ENCODE results near the gene PCYT1B. TPM values are rescaled to one million over a fixed set of nuclear protein-coding genes. Genes with fewer than 3 reads are reported as not detected.
A peak's percentile ranks its signal among the peaks of the same experiment; 100 is the strongest.

PCYT1B gene
- total and polyA plus RNA-seq, 2 donors (not counting 1 experiment from before 2014, with no cell fraction given) = not detected

DNA sequence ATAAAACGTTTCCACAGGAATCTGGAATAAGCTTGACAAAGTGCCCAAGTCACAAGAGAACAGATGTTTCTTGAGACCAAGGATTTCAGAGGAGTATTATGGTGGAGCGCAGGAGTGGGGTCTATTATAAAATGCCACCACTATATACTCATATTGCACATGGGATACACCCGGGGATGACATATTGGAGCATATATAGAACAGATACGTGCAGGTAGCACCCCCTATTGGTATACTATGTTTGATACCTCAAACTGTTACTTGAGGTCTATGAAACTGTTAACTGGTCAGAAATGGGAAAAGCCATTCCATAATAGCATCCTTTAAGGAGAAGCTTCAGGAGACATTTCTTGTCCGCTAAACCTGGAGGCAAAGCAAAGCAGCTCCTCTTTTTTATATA, 86.0 kb downstream of the PCYT1B start:
- WGBS (ENCODE audit: insufficient coverage) = no CpG with 5 or more reads among the region's 5 CpGs

DNA sequence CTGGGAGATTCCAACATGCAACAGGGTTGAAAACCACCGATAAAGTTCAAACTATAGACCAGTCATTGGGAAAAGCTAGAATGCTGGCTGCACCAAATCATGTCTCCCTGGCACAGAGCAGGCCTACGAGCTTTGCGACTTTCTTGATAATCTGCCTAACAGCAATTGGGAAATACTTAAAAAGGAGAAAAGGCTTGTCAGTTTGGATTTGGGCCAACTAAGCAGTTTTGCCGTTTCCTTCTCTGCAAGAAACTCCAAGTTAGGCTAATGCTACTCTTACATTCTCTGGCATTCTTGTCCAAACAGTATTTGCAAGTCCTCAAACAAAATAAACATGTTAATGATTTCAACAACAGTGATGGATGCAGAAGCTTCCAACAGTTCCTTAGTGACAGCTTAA, 94.1 kb downstream of the PCYT1B start:
- POLR2A ChIA-PET = no interaction called here
- Mint-ChIP-seq H3K4me1 (peaks cover 1% of the 10 kb centered on the region), H3K27ac (no peak overlapping the region), H3K27me3 (no peaks in the 10 kb centered on the region), H3K9me3 (ENCODE audit: insufficient read depth) (no peaks in the 10 kb centered on the region), H3K4me3 (no peak overlapping the region)
- Histone ChIP-seq H3K4me2 (replicated peaks; ENCODE audit: low read depth, low read length, poor library complexity, severe bottlenecking) (no peak overlapping the region), H3K9ac (ENCODE audit: low read length) (no peak overlapping the region), H2AFZ (ENCODE audit: insufficient read depth, low read depth, low read length, poor library complexity, severe bottlenecking) (no peak overlapping the region), H3K4me3 (ENCODE audit: control extremely low read depth in 1 of 5, extremely low read depth in 1 of 5, insufficient read depth in 1 of 5, low read depth in 2 of 5, low read length in 4 of 5) (no peak overlapping the region), H3K36me3 (replicated peaks in 1 of 2; ENCODE audit: control extremely low read depth in 1 of 2, control insufficient read depth in 1 of 2, extremely low read depth in 1 of 2, insufficient read depth in 2 of 2, low read length in 1 of 2) (no peaks in the 10 kb centered on the region), H3K9me3 (ENCODE audit: control extremely low read depth in 1 of 3, control insufficient read depth in 2 of 3, insufficient read depth in 1 of 3, low read length in 2 of 3) (no peaks in the 10 kb centered on the region), H3K27me3 (replicated peaks in 1 of 4; ENCODE audit: control extremely low read depth in 1 of 4, control insufficient read depth in 3 of 4, insufficient read depth in 4 of 4, low read length in 3 of 4) (no peaks in the 10 kb centered on the region), H3K4me1 (ENCODE audit: control insufficient read depth in 2 of 2, insufficient read depth in 2 of 2, low read length in 2 of 2) (no peaks in the 10 kb centered on the region), H3K27ac (ENCODE audit: low read length in 2 of 2) (no peak overlapping the region), H3K79me2 (ENCODE audit: control insufficient read depth, insufficient read depth, low read length) (no peaks in the 10 kb centered on the region), H4K20me1 (ENCODE audit: control insufficient read depth, insufficient read depth, low read length, poor library complexity, severe bottlenecking) (no peaks in the 10 kb centered on the region)
- intact Hi-C loops (cut with micrococcal nuclease) = no loop called here
- WGBS (ENCODE audit: insufficient coverage) = no CpG with 5 or more reads among the region's 4 CpGs
- no peak for DNase-seq
- TF ChIP-seq, protein P1, sequence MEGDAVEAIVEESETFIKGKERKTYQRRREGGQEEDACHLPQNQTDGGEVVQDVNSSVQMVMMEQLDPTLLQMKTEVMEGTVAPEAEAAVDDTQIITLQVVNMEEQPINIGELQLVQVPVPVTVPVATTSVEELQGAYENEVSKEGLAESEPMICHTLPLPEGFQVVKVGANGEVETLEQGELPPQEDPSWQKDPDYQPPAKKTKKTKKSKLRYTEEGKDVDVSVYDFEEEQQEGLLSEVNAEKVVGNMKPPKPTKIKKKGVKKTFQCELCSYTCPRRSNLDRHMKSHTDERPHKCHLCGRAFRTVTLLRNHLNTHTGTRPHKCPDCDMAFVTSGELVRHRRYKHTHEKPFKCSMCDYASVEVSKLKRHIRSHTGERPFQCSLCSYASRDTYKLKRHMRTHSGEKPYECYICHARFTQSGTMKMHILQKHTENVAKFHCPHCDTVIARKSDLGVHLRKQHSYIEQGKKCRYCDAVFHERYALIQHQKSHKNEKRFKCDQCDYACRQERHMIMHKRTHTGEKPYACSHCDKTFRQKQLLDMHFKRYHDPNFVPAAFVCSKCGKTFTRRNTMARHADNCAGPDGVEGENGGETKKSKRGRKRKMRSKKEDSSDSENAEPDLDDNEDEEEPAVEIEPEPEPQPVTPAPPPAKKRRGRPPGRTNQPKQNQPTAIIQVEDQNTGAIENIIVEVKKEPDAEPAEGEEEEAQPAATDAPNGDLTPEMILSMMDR (IDR thresholded peaks at IDR 0.05) = no peak
- no peak for TF ChIP-seq EZH2 (IDR thresholded peaks at IDR 0.05; ENCODE audit: borderline replicate concordance, insufficient read depth, low read depth, low read length, poor library complexity, severe bottlenecking)
- CTCF ChIA-PET = no interaction called here
- no peak for ATAC-seq (ENCODE audit: low read depth)

More for the DNA sequence above, 86.0 kb downstream of the PCYT1B start:
- H3K36me3 ChIP-seq (replicated peaks in 1 of 2; ENCODE audit: control extremely low read depth in 1 of 2, control insufficient read depth in 1 of 2, extremely low read depth in 1 of 2, insufficient read depth in 2 of 2, low read length in 1 of 2) = no peaks in the 10 kb centered on the region
- no peaks in the 10 kb centered on the region for H3K27me3 ChIP-seq (replicated peaks in 1 of 4; ENCODE audit: control extremely low read depth in 1 of 4, control insufficient read depth in 3 of 4, insufficient read depth in 4 of 4, low read length in 3 of 4)
- H3K9me3 ChIP-seq (ENCODE audit: control extremely low read depth in 1 of 3, control insufficient read depth in 2 of 3, insufficient read depth in 1 of 3, low read length in 2 of 3) = no peaks in the 10 kb centered on the region
- H4K20me1 ChIP-seq (ENCODE audit: control insufficient read depth, insufficient read depth, low read length, poor library complexity, severe bottlenecking) = no peaks in the 10 kb centered on the region
- H3K79me2 ChIP-seq (ENCODE audit: control insufficient read depth, insufficient read depth, low read length) = no peaks in the 10 kb centered on the region
- H3K4me1 Mint-ChIP-seq = no peaks in the 10 kb centered on the region
- CTCF ChIA-PET = interaction anchor here (1.1 to 1.6 kb wide), 2 partner anchors 165 to 192 kb away, joined by 3 to 6 read pairs; no protein-coding TSS in a partner anchor
- TF ChIP-seq EZH2 (IDR thresholded peaks at IDR 0.05; ENCODE audit: borderline replicate concordance, insufficient read depth, low read depth, low read length, poor library complexity, severe bottlenecking) = no peak
- TF ChIP-seq, protein P1 (IDR thresholded peaks at IDR 0.05) = no peak
- POLR2A ChIA-PET = no interaction called here
- no peak overlapping the region for H2AFZ ChIP-seq (ENCODE audit: insufficient read depth, low read depth, low read length, poor library complexity, severe bottlenecking)
- no peak overlapping the region for H3K4me3 Mint-ChIP-seq
- no peak overlapping the region for H3K9ac ChIP-seq (ENCODE audit: low read length)
- no peaks in the 10 kb centered on the region for H3K27me3 Mint-ChIP-seq
- intact Hi-C loops (cut with micrococcal nuclease) = no loop called here
- H3K9me3 Mint-ChIP-seq (ENCODE audit: insufficient read depth) = no peaks in the 10 kb centered on the region
- no peak overlapping the region for H3K27ac Mint-ChIP-seq
- H3K4me1 ChIP-seq (ENCODE audit: control insufficient read depth in 2 of 2, insufficient read depth in 2 of 2, low read length in 2 of 2) = no peaks in the 10 kb centered on the region
- ATAC-seq (ENCODE audit: low read depth) (no peak), DNase-seq (peak; percentile 3)
- no peak overlapping the region for H3K4me3 ChIP-seq (ENCODE audit: control extremely low read depth in 1 of 5, extremely low read depth in 1 of 5, insufficient read depth in 1 of 5, low read depth in 2 of 5, low read length in 4 of 5)
- H3K27ac ChIP-seq (ENCODE audit: low read length in 2 of 2) = no peak overlapping the region
- H3K4me2 ChIP-seq (replicated peaks; ENCODE audit: low read depth, low read length, poor library complexity, severe bottlenecking) = no peak overlapping the region

All from B cell (primary cell).